Measurements from ENCODE around the gene TPM3. TPM values are rescaled to one million over a fixed set of nuclear protein-coding genes. Genes with fewer than 3 reads are reported as not detected.

The TPM3 gene
- total RNA-seq, 3 donors from 2014 or later = 260 to 585 (median 412) TPM

DNA sequence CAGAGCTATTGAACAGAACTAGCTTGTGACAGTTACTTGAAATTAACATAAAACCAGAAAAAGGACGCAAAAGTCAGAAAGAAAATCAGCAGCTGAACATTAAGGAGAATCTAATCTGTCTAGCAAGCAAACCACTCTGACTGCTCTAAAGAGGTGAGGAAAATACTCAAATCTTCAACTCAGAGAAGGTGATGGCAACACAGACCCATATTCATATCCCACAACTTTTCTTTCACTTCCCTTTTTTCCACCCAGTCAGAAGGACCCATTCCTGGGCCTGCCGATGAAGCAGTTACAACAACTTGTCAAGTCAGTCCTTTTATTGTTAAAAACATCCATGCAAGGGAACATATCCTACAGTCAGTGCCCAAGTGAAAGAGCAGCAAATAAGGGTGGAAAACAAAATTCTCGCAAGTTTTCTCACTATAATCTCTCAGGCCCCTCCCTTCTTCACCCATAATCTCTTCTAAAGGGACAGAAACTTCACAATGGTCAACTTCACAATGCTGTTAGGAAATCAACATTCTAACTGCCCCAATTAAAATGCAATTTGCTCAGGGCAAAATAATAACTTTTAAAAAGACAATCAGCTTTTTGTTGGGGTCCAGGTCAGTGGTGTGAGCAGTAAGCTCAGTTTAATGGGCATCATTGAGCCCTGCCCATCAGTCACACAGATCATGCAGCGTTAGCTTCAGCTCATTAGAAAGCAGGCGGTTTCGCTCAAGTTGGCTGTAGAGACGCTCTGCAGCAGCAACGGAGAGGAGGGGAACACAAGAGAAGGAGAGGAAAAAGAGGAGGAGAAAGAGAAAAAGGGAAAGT lies 33.4 kb downstream of the TPM3 start:
- TF ChIP-seq, protein P1, sequence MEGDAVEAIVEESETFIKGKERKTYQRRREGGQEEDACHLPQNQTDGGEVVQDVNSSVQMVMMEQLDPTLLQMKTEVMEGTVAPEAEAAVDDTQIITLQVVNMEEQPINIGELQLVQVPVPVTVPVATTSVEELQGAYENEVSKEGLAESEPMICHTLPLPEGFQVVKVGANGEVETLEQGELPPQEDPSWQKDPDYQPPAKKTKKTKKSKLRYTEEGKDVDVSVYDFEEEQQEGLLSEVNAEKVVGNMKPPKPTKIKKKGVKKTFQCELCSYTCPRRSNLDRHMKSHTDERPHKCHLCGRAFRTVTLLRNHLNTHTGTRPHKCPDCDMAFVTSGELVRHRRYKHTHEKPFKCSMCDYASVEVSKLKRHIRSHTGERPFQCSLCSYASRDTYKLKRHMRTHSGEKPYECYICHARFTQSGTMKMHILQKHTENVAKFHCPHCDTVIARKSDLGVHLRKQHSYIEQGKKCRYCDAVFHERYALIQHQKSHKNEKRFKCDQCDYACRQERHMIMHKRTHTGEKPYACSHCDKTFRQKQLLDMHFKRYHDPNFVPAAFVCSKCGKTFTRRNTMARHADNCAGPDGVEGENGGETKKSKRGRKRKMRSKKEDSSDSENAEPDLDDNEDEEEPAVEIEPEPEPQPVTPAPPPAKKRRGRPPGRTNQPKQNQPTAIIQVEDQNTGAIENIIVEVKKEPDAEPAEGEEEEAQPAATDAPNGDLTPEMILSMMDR (IDR thresholded peaks at IDR 0.05) = no peak
- H3K36me3 ChIP-seq (ENCODE audit: low read depth) = peaks cover 15% of the 10 kb centered on the region
- DNase-seq = no peak
- peak; percentile 4 for ATAC-seq
- no peaks in the 10 kb centered on the region for H3K9me3 ChIP-seq
- H3K4me1 ChIP-seq (ENCODE audit: low read depth) = no peaks in the 10 kb centered on the region
- intact Hi-C loops (cut with DNase I, micrococcal nuclease) = no loop called here
- H3K4me3 ChIP-seq = no peak overlapping the region

DNA sequence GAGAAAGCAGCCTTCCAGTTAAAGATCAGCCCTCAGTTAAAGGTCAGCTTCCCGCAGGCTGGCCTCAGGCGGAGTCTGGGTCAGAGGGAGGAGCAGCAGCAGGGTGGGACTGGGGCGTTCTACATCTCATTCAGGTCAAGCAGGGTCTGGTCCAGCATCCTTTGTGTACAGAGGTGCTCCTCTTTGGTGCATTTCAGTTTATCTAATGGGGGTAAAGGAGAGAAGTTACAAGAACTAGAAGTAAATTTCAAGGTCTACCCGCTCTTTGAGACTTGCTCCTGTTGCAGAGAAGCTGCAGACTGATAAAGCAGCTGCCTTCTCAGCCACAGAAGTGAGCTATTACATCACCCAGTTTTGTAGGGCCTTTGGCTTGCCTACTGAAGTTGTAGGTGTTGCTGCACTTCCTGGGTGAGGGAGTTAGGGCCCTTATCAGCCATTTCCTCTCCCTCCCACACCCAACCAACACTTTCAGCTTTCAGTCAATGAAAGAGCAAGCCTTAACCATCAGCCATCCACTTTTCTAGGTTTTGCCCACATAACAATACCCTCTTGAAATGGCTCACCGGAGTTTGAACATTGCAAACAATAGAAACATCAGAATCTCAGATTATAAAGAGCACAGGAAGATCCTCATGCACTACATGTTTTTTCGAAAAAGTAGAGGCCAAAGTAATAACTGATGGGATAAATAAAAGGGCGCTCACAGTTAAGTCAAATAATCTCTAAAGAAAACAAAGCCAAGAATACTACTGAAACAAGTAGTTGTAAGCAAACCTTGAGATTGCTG lies 34.2 kb downstream of the TPM3 start:
- ATAC-seq (peak; percentile 87), DNase-seq (no peak)
- Histone ChIP-seq H3K9me3 (no peaks in the 10 kb centered on the region), H3K4me3 (no peak overlapping the region), H3K4me1 (ENCODE audit: low read depth) (no peaks in the 10 kb centered on the region), H3K36me3 (ENCODE audit: low read depth) (peaks cover 15% of the 10 kb centered on the region)
- TF ChIP-seq, protein P1 (IDR thresholded peaks at IDR 0.05) = no peak
- intact Hi-C loops (cut with DNase I, micrococcal nuclease) = no loop called here

DNA sequence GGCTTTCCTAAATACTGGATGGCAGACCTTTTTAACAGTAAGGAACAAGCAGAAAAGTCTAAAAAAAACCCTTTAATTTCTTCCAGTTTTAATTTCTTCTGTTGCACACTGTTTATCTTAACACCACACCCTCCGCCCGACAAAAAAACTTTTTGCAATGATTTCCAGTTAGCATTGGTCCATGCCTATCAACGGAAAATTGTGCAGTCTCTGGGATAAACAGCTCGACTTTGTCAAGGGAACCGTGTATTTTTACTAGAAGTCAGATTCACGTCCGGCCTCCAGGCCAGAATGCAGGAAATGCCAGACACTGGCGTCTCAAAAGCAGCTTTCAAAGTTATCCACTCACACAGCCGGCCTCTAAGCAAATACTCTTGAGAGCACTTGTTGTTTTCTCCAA lies 36.6 kb downstream of the TPM3 start:
- ATAC-seq (peak; percentile 18), DNase-seq (no peak)
- TF ChIP-seq, protein P1 (IDR thresholded peaks at IDR 0.05) = no peak
- Histone ChIP-seq H3K36me3 (ENCODE audit: low read depth) (peaks cover 15% of the 10 kb centered on the region), H3K4me1 (ENCODE audit: low read depth) (no peaks in the 10 kb centered on the region), H3K9me3 (no peaks in the 10 kb centered on the region), H3K4me3 (no peak overlapping the region)
- intact Hi-C loops (cut with DNase I, micrococcal nuclease) = no loop called here

DNA sequence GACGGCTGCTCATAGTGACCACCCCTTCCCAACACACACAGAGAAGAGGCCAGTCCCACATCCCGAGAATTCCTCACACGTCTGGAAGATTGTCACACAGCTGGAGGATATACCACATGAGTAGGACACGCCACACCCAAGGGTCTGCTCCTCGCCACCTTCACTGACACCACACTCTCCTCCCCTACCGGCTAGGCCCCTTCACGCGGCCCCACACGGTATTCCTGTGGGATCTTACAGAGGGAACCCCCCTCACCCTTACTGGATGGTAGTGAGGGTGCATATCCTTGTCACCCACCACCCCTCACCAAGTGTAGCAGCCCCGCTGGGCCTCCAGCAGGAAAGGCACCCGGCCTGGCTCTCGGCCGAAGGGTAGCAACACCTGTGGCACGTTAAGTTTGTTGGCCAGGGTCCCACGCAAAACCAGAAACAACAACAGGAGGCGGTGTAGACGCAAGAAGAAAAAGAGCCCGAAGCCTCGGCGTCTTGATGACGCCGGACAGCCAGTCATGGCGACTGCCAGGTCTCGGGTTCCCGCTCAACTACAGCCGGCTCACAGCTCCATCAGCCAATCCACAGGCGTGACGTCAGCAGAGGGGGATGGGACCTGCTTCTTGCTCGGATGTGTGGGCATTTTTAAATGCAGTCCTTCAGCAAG lies 37.2 kb downstream of the TPM3 start, which contains the start of gene NUP210L:
NUP210L (minus strand) TSS at position 540 of the 658 bp plus-strand sequence.
- TF ChIP-seq, protein P1 (IDR thresholded peaks at IDR 0.05) = no peak
- peak; percentile 35 for ATAC-seq
- intact Hi-C loops (cut with DNase I, micrococcal nuclease) = no loop called here
- Histone ChIP-seq H3K36me3 (ENCODE audit: low read depth) (peaks cover 12% of the 10 kb centered on the region), H3K9me3 (no peaks in the 10 kb centered on the region), H3K4me1 (ENCODE audit: low read depth) (no peaks in the 10 kb centered on the region), H3K4me3 (no peak within 1 kb of the TSS)
- DNase-seq = peak; percentile 43 to 67 (median 55)

DNA sequence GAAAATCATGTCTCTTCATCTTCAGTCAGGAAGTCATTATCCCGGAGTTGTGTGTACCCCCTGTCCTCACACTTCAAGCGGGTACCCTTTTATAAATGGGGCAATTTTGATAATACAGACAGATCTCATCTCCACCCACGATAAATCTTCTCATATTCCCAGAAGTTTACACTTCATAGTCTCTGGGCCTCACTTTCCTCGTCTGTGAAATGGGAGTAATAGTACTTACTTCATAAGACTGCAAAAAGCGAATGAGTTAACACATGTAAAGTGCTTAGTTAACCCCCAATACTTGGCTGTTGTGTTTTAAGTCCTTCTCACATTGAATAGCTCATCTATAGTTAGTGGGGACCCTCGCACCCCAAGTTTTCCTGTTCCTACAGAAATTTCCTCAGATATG lies 37.8 kb downstream of the TPM3 start:
- DNase-seq (no peak), ATAC-seq (no peak)
- Histone ChIP-seq H3K36me3 (ENCODE audit: low read depth) (peaks cover 12% of the 10 kb centered on the region), H3K4me3 (no peak overlapping the region), H3K4me1 (ENCODE audit: low read depth) (no peaks in the 10 kb centered on the region), H3K9me3 (no peaks in the 10 kb centered on the region)
- TF ChIP-seq, protein P1 (IDR thresholded peaks at IDR 0.05) = no peak
- intact Hi-C loops (cut with DNase I, micrococcal nuclease) = no loop called here

Data from mucosa of descending colon (tissue), 3 donors.